Measurements from ENCODE around the gene QRICH1.

DNA sequence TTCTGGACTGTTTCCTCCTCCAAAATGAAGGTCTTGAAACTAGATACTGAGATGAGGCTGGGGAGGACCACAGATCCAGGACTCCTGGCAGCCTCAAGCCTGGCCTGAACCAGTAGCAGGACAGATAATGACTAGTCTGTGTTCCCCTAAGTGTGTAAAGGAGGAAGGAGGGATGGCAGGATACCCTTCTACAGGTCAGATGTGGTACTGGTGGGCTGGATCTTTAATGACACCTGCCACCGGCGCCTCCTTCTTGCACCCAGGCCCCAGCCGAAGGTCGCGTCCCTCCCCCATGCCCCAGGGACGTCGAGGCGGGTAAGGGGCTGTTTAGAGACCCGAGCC, 26.2 kb upstream of the QRICH1 start:
- TF ChIP-seq POLR2AphosphoS5 (IDR thresholded peaks at IDR 0.05; ENCODE audit: borderline replicate concordance, low read depth, low read length) (no peak), EZH2 (IDR thresholded peaks at IDR 0.05) (no peak)

Measured in SK-N-MC (cell line).